GM23338 (cell line): ENCODE measurements around the gene HDGFL2. TPM values are rescaled to one million over a fixed set of nuclear protein-coding genes. Genes with fewer than 3 reads are reported as not detected.

Source experiments
- ATAC-seq: fragments of 200-7000 bp; cut with Tn5 transposase; 3 replicates; pipeline ENCODE4 v1.9.1; 2020
- DNase-seq: peaks from one replicate; pipeline ENCODE4 v3.0.0-alpha.2; 2015; ENCODE audit warnings: low spot score
- H2AFZ ChIP-seq: fragments of 200-600 bp; sonication (generic); 2 replicates; pipeline ENCODE4 v1.8.0; 2016; ENCODE audit warnings: antibody characterized with exemption, mild to moderate bottlenecking, moderate library complexity
- H3F3A ChIP-seq: fragments of 200-600 bp; sonication (generic); replicated peaks from 2 replicates; pipeline ENCODE4 v1.8.0; 2017; ENCODE audit warnings: antibody characterized with exemption, mixed run types, low read depth
- H3K27ac ChIP-seq: fragments of 200-600 bp; sonication (generic); 2 replicates; pipeline ENCODE4 v1.6.1; 2016; ENCODE audit warnings: low read depth
- H3K27me3 ChIP-seq: fragments of 200-600 bp; sonication (generic); 2 replicates; pipeline ENCODE4 v1.8.0; 2016; ENCODE audit warnings: mild to moderate bottlenecking, mixed run types, moderate library complexity; ENCODE audit not compliant: insufficient read depth
- H3K36me3 ChIP-seq: fragments of 200-600 bp; sonication (generic); 2 replicates; pipeline ENCODE4 v1.8.0; 2016; ENCODE audit warnings: mild to moderate bottlenecking; ENCODE audit not compliant: insufficient read depth
- H3K4me1 ChIP-seq: fragments of 200-600 bp; sonication (generic); 2 replicates; pipeline ENCODE4 v1.8.0; 2016; ENCODE audit warnings: mild to moderate bottlenecking, moderate library complexity; ENCODE audit not compliant: insufficient read depth
- H3K4me2 ChIP-seq: fragments of 200-600 bp; sonication (generic); 2 replicates; pipeline ENCODE4 v1.7.1; 2017; ENCODE audit warnings: mixed run types
- H3K4me3 ChIP-seq: fragments of 200-600 bp; sonication (generic); 2 replicates; pipeline ENCODE4 v1.6.1; 2016; ENCODE audit warnings: mixed run types
- H3K79me2 ChIP-seq: fragments of 200-600 bp; sonication (generic); replicated peaks from 2 replicates; pipeline ENCODE4 v1.8.0; 2017; ENCODE audit warnings: mild to moderate bottlenecking; ENCODE audit not compliant: insufficient read depth
- H3K9me2 ChIP-seq: fragments of 200-600 bp; sonication (generic); 2 replicates; pipeline ENCODE4 v1.8.0; 2017; ENCODE audit not compliant: insufficient read depth
- H4K20me1 ChIP-seq: fragments of 200-600 bp; sonication (generic); replicated peaks from 2 replicates; pipeline ENCODE4 v1.8.0; 2017; ENCODE audit warnings: mild to moderate bottlenecking; ENCODE audit not compliant: insufficient read depth
- H3K27ac Mint-ChIP-seq: 2 replicates; pipeline ENCODE4 v1.8.0; 2020; ENCODE audit warnings: inconsistent platforms, mild to moderate bottlenecking, moderate library complexity, mixed read lengths
- H3K27me3 Mint-ChIP-seq: 3 replicates; pipeline ENCODE4 v1.8.0; 2022; ENCODE audit warnings: low read depth, mild to moderate bottlenecking, moderate library complexity, mixed read lengths, inconsistent platforms; ENCODE audit not compliant: insufficient read depth, poor library complexity
- H3K36me3 Mint-ChIP-seq: 3 replicates; pipeline ENCODE4 v1.8.0; 2021; ENCODE audit warnings: low read depth, mild to moderate bottlenecking, inconsistent platforms, moderate library complexity, mixed read lengths
- H3K4me1 Mint-ChIP-seq: 3 replicates; pipeline ENCODE4 v1.8.0; 2020; ENCODE audit warnings: mild to moderate bottlenecking, inconsistent platforms, mixed read lengths
- H3K4me3 Mint-ChIP-seq: 3 replicates; pipeline ENCODE4 v1.8.0; 2021; ENCODE audit warnings: moderate library complexity, mild to moderate bottlenecking, inconsistent platforms, mixed read lengths
- H3K9me3 Mint-ChIP-seq: 3 replicates; pipeline ENCODE4 v1.8.0; 2020; ENCODE audit warnings: moderate library complexity, mild to moderate bottlenecking, inconsistent platforms, mixed read lengths
- EZH2 ChIP-seq: fragments of 200-600 bp; sonication (generic); IDR thresholded peaks from one replicate; pipeline ENCODE4 v1.8.0; 2017; ENCODE audit warnings: antibody characterized with exemption, mild to moderate bottlenecking, low read depth; ENCODE audit not compliant: unreplicated experiment
- EZH2phosphoT487 ChIP-seq: fragments of 200-600 bp; sonication (generic); IDR thresholded peaks from one replicate; pipeline ENCODE4 v1.8.1; 2018; ENCODE audit warnings: antibody characterized with exemption; ENCODE audit not compliant: unreplicated experiment
- NANOG ChIP-seq: IDR thresholded peaks from 2 replicates; pipeline ENCODE4 v1.6.1; 2016; ENCODE audit warnings: antibody characterized with exemption, borderline replicate concordance
- polyA plus RNA-seq: library from polyadenylated mRNA; unstranded; fragments of >200 nt; fragmentation: Nextera tagmentation; extraction: Ambion mirVana; gene quantifications from 2 replicates; pipeline ENCODE4 v1.2.1, GENCODE V29; 2016
- total RNA-seq: library from RNA; depleted of rRNA; stranded (reverse); fragments of >200 nt; shearing (Covaris generic); gene quantifications from 2 replicates; pipeline ENCODE4 v1.2.3, GENCODE V29; 2014
- TF ChIP-seq, protein P1 (sequence below): fragments of 250-450 bp; sonication (Bioruptor Pico); IDR thresholded peaks from 2 replicates; pipeline ENCODE4 v1.5.0; 2020; ENCODE audit warnings: mild to moderate bottlenecking, moderate library complexity
- TF ChIP-seq, protein P2 (sequence below): IDR thresholded peaks from 2 replicates; pipeline ENCODE4 v1.6.1; 2016; ENCODE audit warnings: antibody characterized with exemption

HDGFL2 gene
- total and polyA plus RNA-seq, 2 experiments from 2014 or later: 64.8 to 113 TPM

DNA sequence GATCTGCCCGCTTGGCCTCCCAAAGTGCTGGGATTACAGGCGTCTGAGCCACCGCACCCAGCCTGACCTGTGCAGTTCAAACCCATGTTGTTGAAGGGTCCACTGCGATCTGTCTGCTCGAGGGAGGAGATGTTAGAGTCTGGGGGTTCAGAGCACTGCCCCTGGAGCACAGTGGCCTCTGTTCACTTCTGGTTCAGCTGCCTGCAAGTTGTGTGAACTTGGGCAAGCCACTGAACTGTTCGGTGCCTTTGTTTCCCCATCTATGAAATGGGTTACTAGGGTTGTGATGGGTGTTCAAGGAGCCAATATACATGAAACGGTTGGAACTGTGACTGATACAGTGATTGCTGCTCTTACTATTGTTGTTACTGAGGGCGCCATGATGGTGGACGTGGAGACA, 61.2 kb downstream of the HDGFL2 start (continued):
- TF ChIP-seq, protein P1, sequence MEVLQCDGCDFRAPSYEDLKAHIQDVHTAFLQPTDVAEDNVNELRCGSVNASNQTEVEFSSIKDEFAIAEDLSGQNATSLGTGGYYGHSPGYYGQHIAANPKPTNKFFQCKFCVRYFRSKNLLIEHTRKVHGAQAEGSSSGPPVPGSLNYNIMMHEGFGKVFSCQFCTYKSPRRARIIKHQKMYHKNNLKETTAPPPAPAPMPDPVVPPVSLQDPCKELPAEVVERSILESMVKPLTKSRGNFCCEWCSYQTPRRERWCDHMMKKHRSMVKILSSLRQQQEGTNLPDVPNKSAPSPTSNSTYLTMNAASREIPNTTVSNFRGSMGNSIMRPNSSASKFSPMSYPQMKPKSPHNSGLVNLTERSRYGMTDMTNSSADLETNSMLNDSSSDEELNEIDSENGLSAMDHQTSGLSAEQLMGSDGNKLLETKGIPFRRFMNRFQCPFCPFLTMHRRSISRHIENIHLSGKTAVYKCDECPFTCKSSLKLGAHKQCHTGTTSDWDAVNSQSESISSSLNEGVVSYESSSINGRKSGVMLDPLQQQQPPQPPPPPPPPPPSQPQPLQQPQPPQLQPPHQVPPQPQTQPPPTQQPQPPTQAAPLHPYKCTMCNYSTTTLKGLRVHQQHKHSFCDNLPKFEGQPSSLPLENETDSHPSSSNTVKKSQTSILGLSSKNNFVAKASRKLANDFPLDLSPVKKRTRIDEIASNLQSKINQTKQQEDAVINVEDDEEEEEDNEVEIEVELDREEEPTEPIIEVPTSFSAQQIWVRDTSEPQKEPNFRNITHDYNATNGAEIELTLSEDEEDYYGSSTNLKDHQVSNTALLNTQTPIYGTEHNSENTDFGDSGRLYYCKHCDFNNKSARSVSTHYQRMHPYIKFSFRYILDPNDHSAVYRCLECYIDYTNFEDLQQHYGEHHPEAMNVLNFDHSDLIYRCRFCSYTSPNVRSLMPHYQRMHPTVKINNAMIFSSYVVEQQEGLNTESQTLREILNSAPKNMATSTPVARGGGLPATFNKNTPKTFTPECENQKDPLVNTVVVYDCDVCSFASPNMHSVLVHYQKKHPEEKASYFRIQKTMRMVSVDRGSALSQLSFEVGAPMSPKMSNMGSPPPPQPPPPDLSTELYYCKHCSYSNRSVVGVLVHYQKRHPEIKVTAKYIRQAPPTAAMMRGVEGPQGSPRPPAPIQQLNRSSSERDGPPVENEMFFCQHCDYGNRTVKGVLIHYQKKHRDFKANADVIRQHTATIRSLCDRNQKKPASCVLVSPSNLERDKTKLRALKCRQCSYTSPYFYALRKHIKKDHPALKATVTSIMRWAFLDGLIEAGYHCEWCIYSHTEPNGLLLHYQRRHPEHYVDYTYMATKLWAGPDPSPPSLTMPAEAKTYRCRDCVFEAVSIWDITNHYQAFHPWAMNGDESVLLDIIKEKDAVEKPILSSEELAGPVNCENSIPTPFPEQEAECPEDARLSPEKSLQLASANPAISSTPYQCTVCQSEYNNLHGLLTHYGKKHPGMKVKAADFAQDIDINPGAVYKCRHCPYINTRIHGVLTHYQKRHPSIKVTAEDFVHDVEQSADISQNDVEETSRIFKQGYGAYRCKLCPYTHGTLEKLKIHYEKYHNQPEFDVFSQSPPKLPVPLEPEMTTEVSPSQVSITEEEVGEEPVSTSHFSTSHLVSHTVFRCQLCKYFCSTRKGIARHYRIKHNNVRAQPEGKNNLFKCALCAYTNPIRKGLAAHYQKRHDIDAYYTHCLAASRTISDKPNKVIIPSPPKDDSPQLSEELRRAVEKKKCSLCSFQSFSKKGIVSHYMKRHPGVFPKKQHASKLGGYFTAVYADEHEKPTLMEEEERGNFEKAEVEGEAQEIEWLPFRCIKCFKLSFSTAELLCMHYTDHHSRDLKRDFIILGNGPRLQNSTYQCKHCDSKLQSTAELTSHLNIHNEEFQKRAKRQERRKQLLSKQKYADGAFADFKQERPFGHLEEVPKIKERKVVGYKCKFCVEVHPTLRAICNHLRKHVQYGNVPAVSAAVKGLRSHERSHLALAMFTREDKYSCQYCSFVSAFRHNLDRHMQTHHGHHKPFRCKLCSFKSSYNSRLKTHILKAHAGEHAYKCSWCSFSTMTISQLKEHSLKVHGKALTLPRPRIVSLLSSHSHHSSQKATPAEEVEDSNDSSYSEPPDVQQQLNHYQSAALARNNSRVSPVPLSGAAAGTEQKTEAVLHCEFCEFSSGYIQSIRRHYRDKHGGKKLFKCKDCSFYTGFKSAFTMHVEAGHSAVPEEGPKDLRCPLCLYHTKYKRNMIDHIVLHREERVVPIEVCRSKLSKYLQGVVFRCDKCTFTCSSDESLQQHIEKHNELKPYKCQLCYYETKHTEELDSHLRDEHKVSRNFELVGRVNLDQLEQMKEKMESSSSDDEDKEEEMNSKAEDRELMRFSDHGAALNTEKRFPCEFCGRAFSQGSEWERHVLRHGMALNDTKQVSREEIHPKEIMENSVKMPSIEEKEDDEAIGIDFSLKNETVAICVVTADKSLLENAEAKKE: no peak

DNA sequence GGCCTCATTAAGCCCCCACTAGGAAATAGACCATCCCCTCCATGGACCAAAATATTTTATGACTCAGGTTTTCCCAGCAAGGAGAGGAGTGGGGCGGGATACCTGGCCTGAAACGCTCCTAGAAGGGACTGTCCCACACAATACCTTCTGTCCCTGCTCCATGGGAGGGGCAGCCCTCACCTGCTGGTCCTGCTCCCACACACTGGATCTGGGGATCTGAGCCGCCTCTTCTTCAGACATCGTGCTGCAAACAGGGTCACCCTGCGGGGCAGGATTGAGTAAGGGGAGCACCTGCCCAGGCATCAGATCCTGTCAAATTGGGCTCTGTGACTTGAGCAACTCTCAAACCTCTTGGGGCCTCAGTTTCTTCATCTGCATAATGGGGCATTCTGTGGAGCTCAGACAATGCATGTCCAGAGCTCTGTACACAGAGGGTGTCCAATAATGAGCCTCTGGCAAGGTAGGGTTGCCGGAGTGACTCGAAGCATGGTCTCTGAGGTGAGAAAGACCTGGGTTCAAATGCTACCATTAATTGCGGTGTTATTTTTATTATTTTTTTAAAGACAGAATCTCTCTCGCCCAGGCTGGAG, 61.8 kb downstream of the HDGFL2 start:
- Histone ChIP-seq H3K9me2 (no peaks in the 10 kb centered on the region), H3K27ac (no peak overlapping the region), H3K4me2 (no peak overlapping the region), H3K36me3 (no peaks in the 10 kb centered on the region), H3K4me1 (no peaks in the 10 kb centered on the region; the same call in 1 of the 2 replicates), H3K79me2 (no peaks in the 10 kb centered on the region), H3K27me3 (peaks cover 17% of the 10 kb centered on the region), H3F3A (peaks cover 6% of the 10 kb centered on the region; the same call in 1 of the 2 replicates), H2AFZ (no peak overlapping the region), H3K4me3 (no peak overlapping the region), H4K20me1 (no peaks in the 10 kb centered on the region; the same call in 1 of the 2 replicates)
- DNase-seq: no peak
- H3K9me3 Mint-ChIP-seq: no peaks in the 10 kb centered on the region
- H3K4me3 Mint-ChIP-seq: no peak overlapping the region
- no peaks in the 10 kb centered on the region for H3K36me3 Mint-ChIP-seq
- no peaks in the 10 kb centered on the region; the same call in 2 of the 3 replicates for H3K4me1 Mint-ChIP-seq
- H3K27ac Mint-ChIP-seq: no peak overlapping the region
- no peak for ATAC-seq
- H3K27me3 Mint-ChIP-seq: peaks cover 17% of the 10 kb centered on the region
- TF ChIP-seq, protein P1: no peak
- TF ChIP-seq, protein P2, sequence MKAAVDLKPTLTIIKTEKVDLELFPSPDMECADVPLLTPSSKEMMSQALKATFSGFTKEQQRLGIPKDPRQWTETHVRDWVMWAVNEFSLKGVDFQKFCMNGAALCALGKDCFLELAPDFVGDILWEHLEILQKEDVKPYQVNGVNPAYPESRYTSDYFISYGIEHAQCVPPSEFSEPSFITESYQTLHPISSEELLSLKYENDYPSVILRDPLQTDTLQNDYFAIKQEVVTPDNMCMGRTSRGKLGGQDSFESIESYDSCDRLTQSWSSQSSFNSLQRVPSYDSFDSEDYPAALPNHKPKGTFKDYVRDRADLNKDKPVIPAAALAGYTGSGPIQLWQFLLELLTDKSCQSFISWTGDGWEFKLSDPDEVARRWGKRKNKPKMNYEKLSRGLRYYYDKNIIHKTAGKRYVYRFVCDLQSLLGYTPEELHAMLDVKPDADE: no peak
- TF ChIP-seq EZH2 (no peak), EZH2phosphoT487 (no peak), NANOG (no peak)
